GM18870 (cell line): ENCODE measurements around the gene MATCAP1.

ENCODE experiments used
- ATAC-seq: cut with Tn5 transposase; IDR thresholded peaks from one replicate; pipeline ENCODE4 v1.9.1; 2021; ENCODE audit warnings: moderate library complexity; ENCODE audit not compliant: unreplicated experiment

Gene MATCAP1

DNA sequence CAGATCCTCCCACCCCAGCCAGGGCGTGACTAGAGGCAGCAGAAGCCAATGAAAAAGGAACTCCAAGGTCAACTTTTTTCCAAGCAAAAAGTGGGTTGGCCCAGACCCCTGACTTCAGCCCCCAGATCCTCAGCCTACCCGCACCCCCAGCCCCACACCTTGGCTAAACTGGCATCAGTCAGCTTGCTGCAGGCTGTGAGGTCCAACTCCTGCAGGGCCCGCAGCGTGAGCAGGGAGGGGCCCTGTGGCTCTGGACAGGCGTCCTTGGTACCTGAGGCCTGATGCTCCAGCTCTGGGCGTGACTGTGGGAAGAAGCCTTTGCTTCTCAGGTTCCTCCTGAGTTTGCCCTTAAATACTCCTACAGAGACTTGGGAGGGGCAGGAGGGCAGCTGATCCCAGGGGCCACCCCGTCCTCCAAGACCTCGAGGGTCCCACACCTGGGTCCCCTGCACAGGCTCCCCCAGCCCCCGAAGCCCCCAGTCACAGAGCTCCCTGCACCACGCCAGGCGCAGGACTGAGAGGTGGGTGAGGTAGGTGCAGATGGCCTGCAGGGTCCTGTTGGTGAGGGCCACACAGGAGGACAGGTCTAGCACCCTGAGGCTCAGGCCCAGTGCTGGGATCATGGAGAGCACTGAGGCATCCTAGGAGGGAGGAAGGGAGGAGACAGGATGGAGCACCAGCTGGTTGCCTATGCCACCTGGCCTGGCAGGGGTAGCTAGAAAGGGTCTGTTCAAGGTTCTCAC lies 24.6 kb upstream of the MATCAP1 start:
- ATAC-seq: no peak

DNA sequence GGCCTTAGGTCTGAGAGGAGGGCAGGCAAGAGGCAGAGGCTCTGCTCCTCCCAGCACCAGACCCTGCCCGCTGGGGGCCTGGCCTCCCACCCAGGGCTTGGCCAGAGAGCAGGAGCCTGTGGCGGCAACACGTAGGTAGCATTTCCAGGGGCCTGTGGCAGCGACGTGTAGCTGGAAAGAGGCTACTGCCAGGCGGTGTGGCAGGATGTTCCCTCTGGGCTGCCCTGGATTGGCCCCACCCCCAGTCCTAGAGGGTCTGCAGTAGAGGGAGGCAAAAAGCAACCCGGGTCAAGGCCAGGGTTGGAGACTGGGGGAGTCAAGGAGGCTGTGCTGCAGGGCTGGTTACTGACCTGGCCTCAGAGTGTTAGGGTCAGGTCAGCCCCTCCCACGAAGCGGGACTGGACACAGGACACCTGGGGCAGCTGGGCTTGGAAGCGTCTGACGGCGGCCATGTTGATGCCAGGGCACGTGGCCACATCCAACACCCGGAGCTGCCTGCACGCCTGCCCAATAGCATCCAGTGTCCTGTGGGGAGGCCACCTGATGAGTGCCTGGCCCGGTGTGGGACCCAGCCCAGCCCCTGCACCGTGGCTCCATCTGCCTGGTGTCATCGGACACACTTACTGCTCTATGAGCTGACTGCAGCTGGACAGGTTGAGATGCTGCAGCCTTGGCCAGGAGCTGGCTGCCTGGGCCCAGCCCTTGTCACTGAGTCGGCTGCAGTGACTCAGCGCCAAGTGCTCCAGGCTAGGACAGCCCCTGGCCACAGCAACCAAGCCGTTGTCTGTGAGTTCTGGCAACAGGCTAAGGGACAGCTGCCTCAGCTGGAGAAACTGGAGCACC lies 23.7 kb upstream of the MATCAP1 start:
- no peak for ATAC-seq

DNA sequence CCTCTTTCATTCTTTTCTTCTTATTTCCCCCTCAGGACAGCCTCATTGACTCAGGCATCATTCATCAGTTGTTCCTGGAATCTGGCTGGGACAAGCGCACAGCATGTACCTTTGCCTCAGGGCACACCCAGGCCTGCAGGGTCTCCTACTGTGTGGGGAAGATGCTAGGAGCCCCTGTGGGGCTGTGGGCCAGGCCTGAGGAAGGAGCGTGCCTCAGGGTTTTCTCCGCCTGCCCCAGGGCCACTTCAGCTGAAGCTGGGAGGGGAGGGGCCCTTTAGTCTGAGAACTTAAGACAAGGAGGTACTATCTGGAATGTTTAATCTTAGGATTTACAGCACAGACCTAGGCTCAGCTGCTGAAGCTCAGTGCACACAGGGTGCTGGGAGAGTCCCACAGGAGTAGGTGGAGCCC lies 23.1 kb upstream of the MATCAP1 start:
- ATAC-seq: no peak

DNA sequence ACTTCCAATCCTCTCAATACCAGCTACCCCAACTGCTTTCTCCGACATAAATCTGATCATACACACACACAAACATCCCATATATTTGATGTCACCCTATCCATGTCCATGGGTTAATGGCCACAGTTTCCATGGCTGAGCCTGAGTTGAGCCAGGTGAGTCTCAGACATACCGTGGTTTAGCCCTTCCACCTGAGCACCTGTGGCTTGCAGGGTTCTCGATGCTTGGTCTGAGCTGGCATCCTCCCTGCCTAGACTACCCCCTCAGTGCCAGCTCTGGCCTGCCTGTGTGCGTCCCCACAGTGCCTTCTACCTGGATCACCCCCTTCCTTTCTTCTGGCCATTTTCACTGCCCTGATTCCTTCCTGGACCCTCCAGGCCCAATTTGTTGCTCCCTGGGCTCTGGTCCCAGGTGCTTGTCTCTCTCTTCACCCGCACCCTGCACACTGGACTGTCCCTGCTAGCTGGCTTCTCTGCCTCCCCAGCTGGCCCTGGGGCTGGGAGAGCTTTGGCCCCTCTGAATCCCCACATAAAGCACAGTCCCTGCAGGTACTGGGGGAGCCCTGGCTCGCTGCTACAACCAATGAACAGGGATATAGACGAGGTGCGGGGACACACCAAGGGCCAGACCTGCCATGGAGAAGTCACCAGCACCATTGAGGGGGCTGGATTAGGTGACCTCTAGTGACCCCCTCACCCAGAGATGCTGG lies 22.5 kb upstream of the MATCAP1 start:
- no peak for ATAC-seq

DNA sequence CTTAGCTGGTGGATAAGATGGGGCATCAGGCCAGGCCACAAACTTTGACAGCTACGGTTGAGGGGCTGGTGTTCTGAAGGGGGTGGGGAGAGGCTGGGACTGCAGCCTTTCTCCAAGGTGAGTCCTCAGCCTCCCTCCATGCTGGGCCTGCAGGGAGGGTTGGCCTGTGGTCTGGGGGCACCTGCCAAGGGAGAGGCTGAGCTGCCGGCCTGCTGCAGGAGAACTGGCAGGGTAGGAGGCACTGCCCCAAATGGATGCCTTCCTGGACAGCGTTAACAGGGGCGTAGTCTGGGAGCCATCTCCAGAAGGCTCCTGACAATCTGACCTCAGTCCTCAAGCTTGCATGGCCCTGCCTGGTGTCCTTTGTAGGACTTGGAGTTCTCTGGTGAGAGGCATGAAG lies 20.3 kb upstream of the MATCAP1 start:
- no peak for ATAC-seq

DNA sequence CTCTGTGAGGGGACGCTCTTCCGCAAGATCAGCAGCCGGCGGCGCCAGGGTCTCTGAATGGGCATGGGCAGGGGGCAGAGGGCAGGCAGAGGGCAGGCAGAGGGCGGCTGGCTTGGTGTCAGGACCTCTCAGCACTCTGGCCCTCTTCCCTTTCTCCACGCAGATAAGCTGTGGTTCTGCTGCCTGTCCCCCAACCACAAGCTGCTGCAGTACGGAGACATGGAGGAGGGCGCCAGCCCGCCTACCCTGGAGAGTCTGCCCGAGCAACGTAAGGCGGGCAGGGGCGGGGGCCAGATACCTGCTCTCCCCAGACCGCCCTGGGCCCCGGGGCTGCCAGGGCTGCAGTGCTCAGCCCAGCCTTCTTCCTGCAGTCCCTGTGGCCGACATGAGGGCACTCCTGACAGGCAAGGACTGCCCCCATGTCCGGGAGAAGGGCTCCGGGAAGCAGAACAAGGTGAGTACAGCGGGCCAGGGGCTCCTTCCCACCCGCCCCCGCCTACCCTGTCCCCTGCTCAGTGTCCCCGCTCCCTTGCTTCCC lies 19.3 kb upstream of the MATCAP1 start:
- ATAC-seq: no peak

DNA sequence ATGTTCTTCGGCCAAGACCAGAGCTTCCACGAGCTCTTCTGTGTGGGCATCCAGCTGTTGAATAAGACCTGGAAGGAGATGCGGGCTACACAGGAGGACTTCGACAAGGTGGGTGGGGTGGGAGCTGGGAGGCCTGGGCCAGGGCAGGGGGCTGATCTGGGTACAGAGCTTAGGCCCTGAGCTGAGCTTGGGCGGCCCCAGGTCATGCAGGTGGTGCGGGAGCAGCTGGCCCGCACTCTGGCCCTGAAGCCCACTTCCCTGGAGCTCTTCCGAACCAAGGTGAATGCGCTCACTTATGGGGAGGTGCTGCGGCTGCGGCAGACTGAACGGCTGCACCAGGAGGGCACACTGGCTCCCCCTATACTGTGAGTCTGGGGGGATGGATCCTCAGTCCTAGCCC lies 18.7 kb upstream of the MATCAP1 start:
- no peak for ATAC-seq

DNA sequence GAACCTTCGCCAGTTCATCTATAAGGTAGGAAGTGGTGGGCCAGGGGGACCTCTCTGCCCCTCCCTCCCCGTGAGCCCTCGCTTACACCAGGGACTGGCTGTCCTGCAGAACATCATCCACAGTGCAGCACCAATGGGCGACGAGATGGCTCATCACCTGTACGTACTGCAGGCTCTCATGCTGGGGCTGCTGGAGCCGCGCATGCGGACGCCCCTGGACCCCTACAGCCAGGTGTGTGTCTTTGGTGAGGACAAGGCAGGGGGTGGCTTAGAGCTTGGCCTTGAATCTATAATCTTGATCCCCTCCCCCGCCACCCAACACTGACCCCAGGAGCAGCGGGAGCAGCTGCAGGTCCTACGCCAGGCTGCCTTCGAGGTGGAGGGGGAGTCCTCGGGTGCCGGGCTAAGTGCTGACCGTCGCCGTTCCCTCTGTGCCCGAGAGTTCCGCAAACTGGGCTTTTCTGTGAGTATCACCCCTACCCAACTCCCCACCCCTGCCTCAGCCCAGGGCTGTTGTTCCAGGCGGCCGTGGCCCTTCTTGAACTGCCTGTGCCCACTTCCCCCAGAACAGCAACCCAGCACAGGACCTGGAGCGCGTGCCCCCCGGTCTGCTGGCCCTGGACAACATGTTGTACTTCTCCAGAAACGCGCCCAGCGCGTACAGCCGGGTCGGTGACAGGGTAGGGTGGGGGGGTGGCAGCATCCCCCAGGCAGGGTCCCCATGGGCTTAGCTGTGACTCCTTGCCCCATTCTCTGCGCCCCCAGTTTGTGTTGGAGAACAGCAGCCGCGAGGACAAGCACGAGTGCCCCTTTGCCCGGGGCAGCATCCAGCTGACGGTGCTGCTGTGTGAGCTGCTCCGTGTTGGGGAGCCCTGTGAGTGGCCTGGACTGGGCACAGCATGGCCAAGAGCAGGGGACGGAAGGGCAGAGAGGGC lies 17.9 kb upstream of the MATCAP1 start:
- no peak for ATAC-seq

DNA sequence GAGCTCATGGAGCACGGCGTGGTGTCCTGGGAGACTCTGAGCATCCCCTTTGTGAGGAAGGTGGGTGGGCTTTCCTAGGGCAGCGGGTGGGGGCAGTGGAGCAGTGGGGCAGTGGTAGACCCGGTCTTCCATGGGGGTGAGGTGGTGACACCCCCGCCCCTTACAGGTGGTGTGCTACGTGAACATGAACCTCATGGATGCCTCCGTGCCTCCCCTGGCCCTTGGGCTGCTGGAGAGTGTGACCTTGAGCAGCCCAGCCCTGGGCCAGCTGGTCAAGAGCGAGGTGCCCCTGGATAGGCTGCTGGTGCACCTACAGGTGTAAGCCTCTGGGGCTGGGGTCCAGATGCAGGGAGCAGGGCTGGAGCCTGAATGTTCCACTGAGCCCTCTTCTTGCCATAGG lies 16.7 kb upstream of the MATCAP1 start:
- ATAC-seq: no peak

DNA sequence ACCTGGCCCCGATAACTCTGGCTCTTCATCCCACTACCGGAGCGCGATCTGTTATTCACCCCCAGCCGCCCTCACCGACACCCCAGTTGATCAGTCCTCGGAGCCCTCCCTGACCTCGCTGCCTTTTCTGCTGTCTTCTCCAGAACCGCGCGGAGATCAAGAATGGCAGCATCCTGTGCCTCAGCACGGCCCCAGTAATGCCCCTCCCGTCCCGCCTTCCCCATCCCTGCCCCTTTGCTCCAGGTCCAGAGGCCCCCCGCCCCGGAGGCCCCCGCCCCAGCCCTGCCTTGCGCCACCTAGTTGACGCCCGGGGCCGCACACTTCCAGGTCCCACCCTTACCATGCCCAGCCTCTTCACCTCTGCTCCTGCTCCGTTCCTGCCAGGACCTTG lies 16.0 kb upstream of the MATCAP1 start:
- no peak for ATAC-seq

DNA sequence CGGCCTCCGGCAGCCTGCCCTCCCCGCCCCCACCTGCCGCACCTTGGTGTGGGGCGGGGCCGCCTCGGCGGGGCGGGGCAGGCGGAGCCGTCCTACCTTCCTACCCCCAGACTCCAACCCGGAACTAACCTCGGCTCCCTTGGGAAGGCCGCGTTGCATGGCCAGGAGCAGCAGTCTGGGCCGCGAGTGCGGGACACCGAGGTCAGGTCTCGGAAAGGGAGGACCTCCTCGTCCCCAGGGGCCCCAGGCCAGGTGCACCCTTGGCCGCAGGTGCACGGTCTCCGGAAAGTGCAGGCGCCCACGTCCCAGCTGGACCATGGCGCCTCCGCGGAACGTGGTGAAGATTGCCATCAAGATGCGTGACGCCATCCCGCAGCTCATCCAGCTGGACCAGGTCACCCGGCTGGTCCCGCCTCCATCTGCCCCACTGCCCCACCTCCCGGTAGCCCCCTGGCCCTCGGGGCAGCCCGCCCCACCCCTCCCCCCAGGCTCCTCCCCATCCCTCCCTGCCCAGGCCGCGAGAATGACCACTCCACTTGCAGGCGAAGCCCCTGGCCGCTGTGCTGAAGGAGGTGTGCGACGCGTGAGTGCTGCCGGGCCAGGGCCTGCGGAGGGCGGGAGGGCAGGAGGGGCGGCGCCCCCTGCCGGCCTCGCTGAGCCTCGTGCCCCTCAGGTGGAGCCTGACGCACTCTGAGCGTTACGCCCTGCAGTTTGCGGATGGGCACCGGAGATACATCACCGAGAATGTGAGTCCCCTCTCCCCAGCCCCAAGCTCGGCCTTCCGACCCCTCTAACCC lies 15.4 kb upstream of the MATCAP1 start, which contains the start of gene ELMO3:
Gene ELMO3 (plus strand): TSS at position 121 of the 797 bp plus-strand sequence. CDS start 196 bp downstream, at position 317.
- ATAC-seq: no peak

DNA sequence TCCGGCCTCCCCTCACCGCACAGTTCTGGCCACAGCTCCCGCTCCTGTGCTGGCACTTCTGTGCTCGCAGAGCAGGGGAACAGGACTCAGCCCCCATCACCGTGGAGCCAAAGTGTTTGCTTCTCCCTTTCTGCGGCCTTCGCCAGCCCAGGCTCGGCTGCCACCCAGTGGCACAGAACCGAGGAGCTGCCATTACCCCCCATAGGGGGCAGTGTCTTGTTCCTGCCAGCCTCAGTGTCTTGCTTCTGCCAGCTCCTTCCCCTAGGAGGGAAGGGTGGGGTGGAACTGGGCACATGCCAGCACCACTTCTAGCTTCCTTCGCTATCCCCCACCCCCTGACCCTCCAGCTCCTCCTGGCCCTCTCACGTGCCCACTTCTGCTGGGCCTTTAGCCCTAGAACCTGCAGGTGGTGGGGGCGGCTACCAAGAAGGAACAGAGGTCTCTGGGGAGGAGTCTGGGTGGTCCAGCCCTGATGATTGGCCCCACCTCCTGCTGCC lies 14.5 kb upstream of the MATCAP1 start:
- ATAC-seq: no peak

DNA sequence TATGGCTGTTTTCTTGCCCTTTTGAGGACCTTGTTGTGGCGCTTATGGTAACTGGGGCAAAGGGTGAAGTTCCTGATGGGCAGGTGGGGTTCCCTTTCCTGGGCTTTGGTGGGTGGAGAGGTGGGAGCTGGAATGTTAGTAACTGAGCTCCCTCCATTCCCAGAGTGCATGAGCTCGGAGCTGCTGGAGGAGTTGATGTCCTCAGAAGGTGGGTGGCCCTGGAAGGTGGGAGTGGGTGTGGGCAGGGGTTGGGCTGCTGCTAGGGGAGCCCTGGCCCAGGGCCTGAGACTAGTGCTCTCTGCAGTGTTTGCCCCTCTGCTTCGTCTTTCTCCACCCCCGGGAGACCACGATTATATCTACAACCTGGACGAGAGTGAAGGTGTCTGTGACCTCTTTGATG lies 13.9 kb upstream of the MATCAP1 start:
- ATAC-seq: no peak

DNA sequence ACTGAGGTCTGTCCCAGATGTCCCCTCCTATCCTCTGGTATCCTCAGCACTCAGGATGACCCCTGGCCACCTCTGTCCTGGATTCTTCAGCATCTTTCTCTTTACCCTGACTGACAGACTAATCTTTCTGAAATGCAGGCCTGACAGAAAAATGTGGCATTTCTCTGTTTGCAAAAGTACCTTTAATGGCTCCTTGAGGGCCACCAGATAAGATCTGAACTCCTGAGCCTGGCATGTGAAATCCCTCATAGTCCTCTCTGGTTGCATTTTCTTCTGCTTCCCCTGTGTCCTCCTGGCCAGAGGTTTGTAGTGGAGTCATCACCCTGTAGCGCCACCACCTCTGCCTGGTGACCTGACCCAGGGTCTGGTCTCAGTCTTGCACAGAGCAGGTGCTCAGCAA lies 13.1 kb upstream of the MATCAP1 start:
- no peak for ATAC-seq

DNA sequence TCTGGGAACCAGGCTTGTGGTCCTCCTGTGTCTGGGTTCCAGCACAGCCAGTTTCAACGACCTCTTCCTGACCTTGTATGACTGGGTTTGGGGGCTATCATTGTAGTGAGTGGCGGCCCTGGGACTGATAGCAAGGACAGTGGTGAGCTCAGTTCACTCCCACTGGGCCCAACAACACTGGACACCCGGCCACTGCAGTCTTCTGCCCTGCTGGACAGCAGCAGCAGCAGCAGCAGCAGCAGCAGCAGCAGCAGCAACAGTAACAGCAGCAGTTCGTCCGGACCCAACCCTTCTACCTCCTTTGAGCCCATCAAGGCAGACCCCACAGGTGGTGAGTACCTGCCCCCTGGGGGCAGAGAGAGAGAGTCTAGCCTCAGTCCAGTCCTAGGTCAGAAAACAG lies 11.9 kb upstream of the MATCAP1 start:
- ATAC-seq: no peak

DNA sequence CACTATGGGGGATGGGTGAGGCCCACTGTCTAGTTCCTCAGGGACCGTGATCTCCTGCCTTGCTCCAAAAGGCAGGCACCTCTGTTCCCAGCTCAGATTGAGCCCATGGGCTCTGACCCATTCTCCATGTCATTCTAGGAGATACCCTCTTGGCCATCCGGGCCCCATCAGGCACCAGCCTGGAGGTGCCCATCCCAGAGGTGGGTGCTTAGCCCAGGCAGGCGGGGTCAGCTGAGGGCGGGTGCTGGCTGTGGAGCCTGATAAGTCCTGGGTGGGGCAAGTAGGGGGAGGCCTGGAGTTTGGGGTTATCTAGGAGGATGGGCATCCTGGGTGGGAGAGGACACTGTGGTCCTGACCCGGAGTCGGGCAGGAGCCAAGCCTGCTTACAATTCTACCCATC lies 10.5 kb upstream of the MATCAP1 start:
- no peak for ATAC-seq

DNA sequence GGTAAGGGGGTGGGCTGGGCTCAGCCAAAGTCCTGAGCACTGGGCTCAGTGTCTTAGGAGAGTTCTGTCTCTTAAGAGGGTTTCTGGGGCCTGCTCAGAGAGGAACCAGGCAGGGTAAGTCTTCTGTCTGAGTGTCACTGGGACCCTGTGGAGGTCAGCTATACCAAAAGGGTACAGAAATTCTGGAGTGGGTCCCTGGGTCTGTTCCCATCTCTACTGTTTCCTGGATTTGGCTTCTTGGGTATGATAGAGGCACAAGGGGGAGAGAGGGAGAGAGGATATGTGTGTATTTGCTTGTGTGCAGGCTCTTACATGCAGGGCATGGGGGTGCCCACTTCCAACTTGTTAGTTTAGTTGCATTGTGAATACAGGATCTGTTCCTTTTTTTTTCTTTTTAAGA lies 9.8 kb upstream of the MATCAP1 start:
- ATAC-seq: no peak

DNA sequence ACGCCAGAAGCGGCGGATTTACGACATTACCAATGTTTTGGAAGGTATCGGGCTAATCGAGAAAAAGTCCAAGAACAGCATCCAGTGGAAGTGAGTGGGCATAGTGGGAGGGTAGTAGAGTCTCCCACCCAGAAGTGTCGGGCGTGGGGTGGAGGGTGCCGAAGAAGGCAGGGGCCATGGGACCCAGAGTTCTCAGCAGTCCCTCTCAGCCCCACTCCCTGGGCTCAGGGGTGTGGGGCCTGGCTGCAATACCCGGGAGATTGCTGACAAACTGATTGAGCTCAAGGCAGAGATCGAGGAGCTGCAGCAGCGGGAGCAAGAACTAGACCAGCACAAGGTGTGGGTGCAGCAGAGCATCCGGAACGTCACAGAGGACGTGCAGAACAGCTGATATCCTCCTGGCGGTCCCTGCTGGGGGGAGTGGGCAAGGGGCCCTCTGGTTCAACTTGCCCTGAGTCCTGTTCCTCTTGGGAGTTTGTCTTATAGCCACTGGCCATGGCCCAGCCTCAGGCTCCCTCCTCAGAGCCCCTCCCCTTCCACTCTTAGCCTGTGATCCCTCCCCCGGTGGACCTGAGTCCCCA lies 9.1 kb upstream of the MATCAP1 start:
- no peak for ATAC-seq
